ENCODE measurements around the gene NDUFS8.

The NDUFS8 gene

GRCh38 chr11:68015467-68015866 is 15.0 kb upstream of the NDUFS8 start:
- DNase-seq (ENCODE audit: low read depth in 2 of 2) = no peak

DNA sequence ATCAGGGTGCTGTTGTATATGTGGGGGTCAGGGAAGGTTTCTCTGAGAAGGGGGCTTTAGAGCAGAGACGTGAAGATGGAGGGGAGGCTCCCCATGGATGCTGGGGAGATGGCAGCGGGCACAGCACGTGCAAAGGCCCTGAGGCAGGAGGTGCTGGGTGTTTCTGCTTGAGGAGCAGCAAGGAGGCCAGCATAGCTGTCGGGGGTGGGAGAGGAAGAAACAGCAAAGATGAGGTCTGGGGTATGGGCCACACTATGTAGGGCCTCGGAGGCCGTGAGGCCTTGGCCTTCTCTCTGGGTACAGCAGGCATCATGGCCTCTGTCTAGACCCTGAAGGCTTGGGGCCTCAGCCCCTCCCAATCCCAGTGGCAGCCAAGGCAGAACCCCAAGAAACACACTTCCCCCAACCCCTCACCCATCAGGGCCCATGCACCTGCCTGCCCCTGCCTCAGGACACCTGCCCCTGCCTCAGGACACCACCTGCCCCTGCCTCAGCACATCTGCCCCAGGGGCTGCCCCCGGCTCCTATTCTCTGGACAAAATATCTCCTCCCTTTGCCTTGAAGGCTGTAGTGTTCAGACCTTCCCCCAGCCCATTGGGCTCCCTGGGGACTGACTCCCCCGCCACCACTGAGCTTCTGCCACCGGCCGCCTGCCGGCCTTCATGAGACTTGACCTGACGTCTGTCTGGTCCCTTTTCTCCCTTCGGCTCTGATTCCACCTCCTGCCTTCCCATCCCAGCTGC is 14.1 kb upstream of the NDUFS8 start:
- DNase-seq (ENCODE audit: low read depth in 2 of 2) = no peak

GRCh38 chr11:68016904-68017817 is 13.3 kb upstream of the NDUFS8 start:
- DNase-seq (ENCODE audit: low read depth in 2 of 2) = no peak

GRCh38 chr11:68017980-68018729 is 12.3 kb upstream of the NDUFS8 start:
- no peak for DNase-seq (ENCODE audit: low read depth in 2 of 2)

GRCh38 chr11:68018730-68019190 is 11.7 kb upstream of the NDUFS8 start:
- no peak for DNase-seq (ENCODE audit: low read depth in 2 of 2)

DNA sequence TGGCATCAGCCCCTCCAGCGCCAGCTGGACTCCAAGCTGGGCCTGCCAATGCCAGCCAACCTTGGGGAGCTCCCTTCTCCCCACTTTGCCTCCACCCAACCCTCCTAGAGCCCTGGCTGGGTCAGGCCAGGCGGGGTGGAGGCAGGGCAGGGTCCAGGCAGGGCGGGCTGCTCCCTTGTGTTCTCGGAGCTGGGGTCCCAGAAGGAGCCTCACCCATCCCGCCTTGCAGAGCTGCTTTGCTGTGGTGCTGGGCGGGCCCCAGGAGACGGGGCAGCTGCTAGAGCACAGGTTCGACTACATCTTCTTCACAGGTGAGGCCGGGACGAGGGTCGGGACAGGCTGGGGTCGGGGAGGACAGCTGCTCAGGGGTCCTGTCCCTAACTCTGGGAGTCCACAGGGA is 11.0 kb upstream of the NDUFS8 start:
- no peak for DNase-seq (ENCODE audit: low read depth in 2 of 2)

- no peak for DNase-seq (ENCODE audit: low read depth in 2 of 2)
These were observed 9.9 kb upstream of the NDUFS8 start for GRCh38 chr11:68020575-68020974.

GRCh38 chr11:68021167-68021787 is 9.2 kb upstream of the NDUFS8 start:
- DNase-seq (ENCODE audit: low read depth in 2 of 2) = no peak

- no peak for DNase-seq (ENCODE audit: low read depth in 2 of 2)
These were observed 8.0 kb upstream of the NDUFS8 start for GRCh38 chr11:68022531-68022930.

- no peak for DNase-seq (ENCODE audit: low read depth in 2 of 2)
These were observed 6.0 kb upstream of the NDUFS8 start for GRCh38 chr11:68024508-68024907.

DNA sequence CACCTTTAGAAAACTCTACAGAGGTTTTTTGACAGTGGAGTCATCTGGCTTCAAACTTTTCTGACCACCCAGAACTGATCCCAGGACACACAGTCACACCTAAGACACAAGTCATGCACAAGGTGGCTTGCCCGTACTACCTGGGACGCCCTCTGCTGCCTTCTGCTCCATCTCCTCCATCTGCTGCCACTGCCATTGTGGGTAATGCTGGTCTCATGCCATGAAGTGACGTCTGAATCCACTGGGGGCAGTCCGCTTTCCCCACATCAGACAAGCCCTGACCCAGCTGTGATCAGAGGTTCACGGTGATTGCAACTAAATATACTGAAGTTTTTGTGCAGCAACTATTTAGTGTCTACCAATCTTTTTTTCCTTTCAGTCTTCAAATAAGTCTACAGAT is 5.4 kb upstream of the NDUFS8 start:
- no peak for DNase-seq (ENCODE audit: low read depth in 2 of 2)

- no peak for DNase-seq (ENCODE audit: low read depth in 2 of 2)
These were observed 3.9 kb upstream of the NDUFS8 start for GRCh38 chr11:68026391-68027105.

GRCh38 chr11:68027667-68028066 is 2.8 kb upstream of the NDUFS8 start:
- DNase-seq (ENCODE audit: low read depth in 2 of 2) = no peak

DNA sequence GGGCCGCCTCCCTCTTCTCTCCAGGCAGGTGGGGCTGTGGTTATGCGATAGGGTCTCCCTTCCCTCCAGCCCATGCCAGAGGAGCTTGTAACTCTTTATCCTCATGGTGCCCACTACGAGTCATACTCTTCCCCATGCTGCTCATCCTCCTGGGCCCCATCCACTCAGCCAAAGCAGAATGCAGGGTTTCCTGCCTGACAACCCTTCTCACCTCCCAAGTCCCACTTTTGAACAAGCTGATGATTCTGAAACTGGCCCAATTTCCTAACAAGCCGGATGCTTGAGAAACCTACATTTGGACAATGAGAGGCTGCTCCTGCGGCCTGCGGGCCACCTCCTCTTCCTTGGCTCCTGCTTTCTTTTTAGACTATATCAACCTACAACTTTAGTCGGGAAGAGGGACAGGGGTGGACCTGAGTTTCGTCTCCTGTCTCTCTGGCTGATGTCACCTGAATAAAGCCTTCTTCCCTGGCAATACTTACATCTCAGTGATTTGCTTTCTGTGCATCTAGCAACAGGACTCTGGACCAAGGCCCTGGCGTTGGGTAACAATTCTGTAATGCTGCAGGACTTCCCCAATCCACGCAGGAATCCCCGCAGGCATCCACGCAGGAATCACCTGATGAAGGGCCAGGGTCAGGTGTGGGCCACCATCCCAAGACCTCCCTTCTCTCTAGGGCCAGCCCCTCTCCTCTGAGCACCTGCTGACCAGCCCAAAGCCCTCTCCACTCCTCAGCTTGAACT is 1.5 kb upstream of the NDUFS8 start:
- no peak for DNase-seq (ENCODE audit: low read depth in 2 of 2)

DNA sequence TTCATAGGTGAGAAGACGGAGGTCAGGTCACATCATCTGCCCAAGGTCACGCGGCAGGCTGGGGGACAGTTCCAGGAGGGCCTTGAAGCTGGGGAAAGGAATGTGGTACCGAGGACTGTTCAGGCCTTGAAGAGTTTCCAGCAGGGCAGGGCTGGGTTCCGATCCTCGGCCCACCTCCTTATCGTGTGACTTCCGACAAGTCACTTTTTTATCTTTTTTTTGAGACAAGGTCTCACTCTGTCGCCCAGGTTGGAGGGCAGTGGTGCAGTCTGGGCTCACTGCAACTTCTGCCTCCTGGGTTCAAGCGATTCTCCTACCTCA is 623 bp downstream of the NDUFS8 start:
- DNase-seq (ENCODE audit: low read depth in 2 of 2) = no peak

GRCh38 chr11:68032003-68032402 is 1.5 kb downstream of the NDUFS8 start:
- no peak for DNase-seq (ENCODE audit: low read depth in 2 of 2)

- no peak for DNase-seq (ENCODE audit: low read depth in 2 of 2)
These were observed 2.7 kb downstream of the NDUFS8 start for GRCh38 chr11:68032997-68033707.

GRCh38 chr11:68033708-68034045 is 3.2 kb downstream of the NDUFS8 start:
- no peak for DNase-seq (ENCODE audit: low read depth in 2 of 2)

DNA sequence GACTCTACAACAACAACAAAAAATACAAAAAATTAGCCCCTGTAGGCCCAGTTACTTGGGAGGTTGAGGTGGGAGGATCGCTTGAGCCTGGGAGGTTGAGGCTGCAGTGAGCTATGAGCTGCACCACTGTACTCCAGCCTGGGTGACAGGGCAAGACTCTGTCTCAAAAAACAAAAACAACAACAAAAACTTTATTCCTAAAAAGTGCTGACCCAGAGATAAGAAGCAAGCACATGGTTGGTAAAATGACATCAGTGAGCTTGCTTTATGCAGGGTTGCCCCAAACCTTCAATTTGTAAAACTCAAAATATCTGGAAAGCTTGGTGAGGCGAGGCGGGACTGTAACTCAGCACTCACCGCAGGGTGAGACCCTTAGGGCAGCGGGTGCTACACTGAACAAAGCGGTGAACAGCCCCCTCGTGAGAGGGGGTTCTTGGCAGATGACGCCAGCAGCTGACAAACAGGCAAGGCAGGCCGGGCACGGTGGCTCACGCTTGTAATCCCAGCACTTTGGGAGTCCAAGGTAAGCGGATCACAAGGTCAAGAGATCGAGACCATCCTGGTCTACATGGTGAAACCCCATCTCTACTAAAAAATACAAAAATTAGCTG is 4.9 kb downstream of the NDUFS8 start:
- no peak for DNase-seq (ENCODE audit: low read depth in 2 of 2)

Measured in activated CD4-positive, alpha-beta T cell treated with anti-CD3 and anti-CD28 coated beads for 24 hours (primary cell).